ENCODE data around the gene SYMPK.

The SYMPK gene

GRCh38 chr19:45866400-45867176 lies 3.6 kb upstream of the SYMPK start:
- DNase-seq, result peak; percentile 39

GRCh38 chr19:45865269-45865948 lies 2.5 kb upstream of the SYMPK start:
- DNase-seq, result no peak

- no peak for DNase-seq
These were observed 1.7 kb upstream of the SYMPK start for GRCh38 chr19:45864629-45865082.

GRCh38 chr19:45863840-45864628 lies 1.1 kb upstream of the SYMPK start, which contains the start of gene FOXA3:
Gene FOXA3 (plus strand): TSS chr19:45864326. CDS start chr19:45864457, 131 bp downstream.
- peak; percentile 81 for DNase-seq

GRCh38 chr19:45863335-45863839 lies 440 bp upstream of the SYMPK start:
- DNase-seq, result no peak

- DNase-seq, result no peak
These were observed 730 bp downstream of the SYMPK start for GRCh38 chr19:45862271-45862563.

- no peak for DNase-seq
These were observed 2.3 kb downstream of the SYMPK start for GRCh38 chr19:45860359-45861259.

- DNase-seq, result no peak
These were observed 8.7 kb downstream of the SYMPK start for GRCh38 chr19:45854167-45854778.

- DNase-seq, result no peak
These were observed 10.0 kb downstream of the SYMPK start for GRCh38 chr19:45852983-45853382.

- DNase-seq, result no peak
These were observed 10.7 kb downstream of the SYMPK start for GRCh38 chr19:45852145-45852750.

GRCh38 chr19:45848922-45849321 lies 14.0 kb downstream of the SYMPK start:
- peak; percentile 40 for DNase-seq

GRCh38 chr19:45847663-45848062 lies 15.3 kb downstream of the SYMPK start:
- DNase-seq, result no peak

GRCh38 chr19:45842198-45842597 lies 20.7 kb downstream of the SYMPK start:
- DNase-seq, result peak; percentile 44

- DNase-seq, result no peak
These were observed 28.0 kb downstream of the SYMPK start for GRCh38 chr19:45834970-45835369.

GRCh38 chr19:45828945-45829344 lies 34.0 kb downstream of the SYMPK start:
- peak; percentile 38 for DNase-seq

GRCh38 chr19:45828523-45828922 lies 34.4 kb downstream of the SYMPK start:
- peak; percentile 34 for DNase-seq

GRCh38 chr19:45827459-45828093 lies 35.4 kb downstream of the SYMPK start:
- DNase-seq, result peak; percentile 49

- peak; percentile 36 for DNase-seq
These were observed 36.0 kb downstream of the SYMPK start for GRCh38 chr19:45826934-45827333.

GRCh38 chr19:45825917-45826893 lies 36.7 kb downstream of the SYMPK start:
- DNase-seq, result peak; percentile 42

- DNase-seq, result peak; percentile 36
These were observed 37.7 kb downstream of the SYMPK start for GRCh38 chr19:45825263-45825605.

Data from islet precursor cell (in vitro differentiated cells).